HEK293T (cell line): Measurements from ENCODE around the gene NAT9.

Experiments
- CTCF ChIA-PET: fragments of 350-600 bp; formaldehyde crosslinking; extraction: SDS; loops from one replicate; lab custom pipeline; 2021; ENCODE audit warnings: antibody characterized with exemption, inconsistent platforms; lab: Yijun Ruan, JAX
- POLR2A ChIA-PET: fragments of 350-600 bp; formaldehyde crosslinking; extraction: SDS; loops from one replicate; lab custom pipeline; 2020; ENCODE audit warnings: antibody characterized with exemption, inconsistent platforms; lab: Yijun Ruan, JAX
- DNase-seq: peaks from one replicate; pipeline ENCODE4 v3.0.0; 2012; ENCODE audit warnings: mixed read lengths; ENCODE audit errors: extremely low spot score
- ARNT ChIP-seq: fragments of 450-650 bp; IDR thresholded peaks from 2 replicates; pipeline ENCODE4 v1.6.1; 2017; ENCODE audit warnings: mild to moderate bottlenecking
- BHLHE40 ChIP-seq: fragments of 450-650 bp; IDR thresholded peaks from 2 replicates; pipeline ENCODE4 v1.6.1; 2016; ENCODE audit warnings: mild to moderate bottlenecking, moderate library complexity, borderline replicate concordance
- CTBP1 ChIP-seq: fragments of 450-650 bp; IDR thresholded peaks from 2 replicates; pipeline ENCODE4 v1.6.1; 2016; ENCODE audit warnings: borderline replicate concordance
- ELF4 ChIP-seq: fragments of 450-650 bp; IDR thresholded peaks from 2 replicates; pipeline ENCODE4 v1.6.1; 2017; ENCODE audit warnings: antibody characterized with exemption
- FOXA1 ChIP-seq: fragments of 450-650 bp; IDR thresholded peaks from 2 replicates; pipeline ENCODE4 v1.6.1; 2016; ENCODE audit warnings: mild to moderate bottlenecking
- FOXK2 ChIP-seq: fragments of 450-650 bp; IDR thresholded peaks from 2 replicates; pipeline ENCODE4 v1.6.1; 2016; ENCODE audit warnings: mild to moderate bottlenecking
- FOXM1 ChIP-seq: fragments of 450-650 bp; IDR thresholded peaks from 2 replicates; pipeline ENCODE4 v1.6.1; 2017; ENCODE audit warnings: mild to moderate bottlenecking, borderline replicate concordance
- HDGF ChIP-seq: fragments of 450-650 bp; IDR thresholded peaks from 2 replicates; pipeline ENCODE4 v1.6.1; 2017; ENCODE audit warnings: antibody characterized with exemption, borderline replicate concordance
- L3MBTL2 ChIP-seq: fragments of 450-650 bp; conservative IDR thresholded peaks from 2 replicates; pipeline ENCODE4 v1.6.1; 2016; ENCODE audit warnings: mild to moderate bottlenecking
- LEF1 ChIP-seq: fragments of 450-650 bp; IDR thresholded peaks from 2 replicates; pipeline ENCODE4 v1.6.1; 2017; ENCODE audit warnings: mild to moderate bottlenecking, borderline replicate concordance
- NFRKB ChIP-seq: fragments of 450-650 bp; IDR thresholded peaks from 2 replicates; pipeline ENCODE4 v1.6.1; 2016; ENCODE audit warnings: mild to moderate bottlenecking, moderate library complexity
- SP1 ChIP-seq: fragments of 450-650 bp; IDR thresholded peaks from 2 replicates; pipeline ENCODE4 v1.6.1; 2017
- SUZ12 ChIP-seq: fragments of 450-650 bp; IDR thresholded peaks from 2 replicates; pipeline ENCODE4 v1.6.1; 2016; ENCODE audit warnings: mild to moderate bottlenecking
- TARDBP ChIP-seq: fragments of 450-650 bp; IDR thresholded peaks from 2 replicates; pipeline ENCODE4 v1.6.1; 2016
- ZNF384 ChIP-seq: fragments of 450-650 bp; IDR thresholded peaks from 2 replicates; pipeline ENCODE4 v1.6.1; 2016
- TF ChIP-seq, protein P1 (sequence below): fragments of 450-650 bp; IDR thresholded peaks from 2 replicates; pipeline ENCODE4 v1.6.1; 2016

NAT9 gene

DNA sequence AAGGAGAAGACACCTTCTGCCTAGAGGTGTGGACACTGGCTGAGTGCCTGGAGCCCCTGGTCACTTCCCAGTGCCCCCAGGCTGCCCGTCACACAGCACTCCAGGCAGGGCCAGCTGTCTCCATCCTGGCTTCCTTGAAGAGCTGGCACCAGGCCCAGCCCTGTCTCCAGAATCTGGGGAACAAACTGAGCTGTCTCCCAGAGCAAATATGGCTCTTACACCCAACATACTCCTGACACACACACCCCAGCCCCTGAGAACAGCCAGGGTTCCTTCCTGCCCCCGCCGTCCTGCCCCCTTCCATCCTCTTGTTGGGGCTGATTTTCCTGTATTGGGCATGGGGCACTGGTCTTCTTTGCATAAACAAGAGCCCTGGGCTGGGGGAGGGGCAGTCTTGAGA, 18.6 kb downstream of the NAT9 start:
- DNase-seq: no peak
- ChIA-PET CTCF (interaction anchor here (1.4 kb wide), 1 partner anchor 13 kb away, joined by 4 read pairs; no protein-coding TSS in a partner anchor), POLR2A (interaction anchor here (0.5 to 2.4 kb wide), 3 partner anchors 19 to 116 kb away, joined by 3 to 10 read pairs (median 3); partner anchors contain the start of gene NAT9)
- no peak for TF ChIP-seq LEF1
- TF ChIP-seq TARDBP: no peak
- no peak for TF ChIP-seq L3MBTL2
- TF ChIP-seq, protein P1, sequence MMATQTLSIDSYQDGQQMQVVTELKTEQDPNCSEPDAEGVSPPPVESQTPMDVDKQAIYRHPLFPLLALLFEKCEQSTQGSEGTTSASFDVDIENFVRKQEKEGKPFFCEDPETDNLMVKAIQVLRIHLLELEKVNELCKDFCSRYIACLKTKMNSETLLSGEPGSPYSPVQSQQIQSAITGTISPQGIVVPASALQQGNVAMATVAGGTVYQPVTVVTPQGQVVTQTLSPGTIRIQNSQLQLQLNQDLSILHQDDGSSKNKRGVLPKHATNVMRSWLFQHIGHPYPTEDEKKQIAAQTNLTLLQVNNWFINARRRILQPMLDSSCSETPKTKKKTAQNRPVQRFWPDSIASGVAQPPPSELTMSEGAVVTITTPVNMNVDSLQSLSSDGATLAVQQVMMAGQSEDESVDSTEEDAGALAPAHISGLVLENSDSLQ: no peak
- TF ChIP-seq FOXM1: no peak
- no peak for TF ChIP-seq FOXA1
- no peak for TF ChIP-seq ELF4
- no peak for TF ChIP-seq SP1

DNA sequence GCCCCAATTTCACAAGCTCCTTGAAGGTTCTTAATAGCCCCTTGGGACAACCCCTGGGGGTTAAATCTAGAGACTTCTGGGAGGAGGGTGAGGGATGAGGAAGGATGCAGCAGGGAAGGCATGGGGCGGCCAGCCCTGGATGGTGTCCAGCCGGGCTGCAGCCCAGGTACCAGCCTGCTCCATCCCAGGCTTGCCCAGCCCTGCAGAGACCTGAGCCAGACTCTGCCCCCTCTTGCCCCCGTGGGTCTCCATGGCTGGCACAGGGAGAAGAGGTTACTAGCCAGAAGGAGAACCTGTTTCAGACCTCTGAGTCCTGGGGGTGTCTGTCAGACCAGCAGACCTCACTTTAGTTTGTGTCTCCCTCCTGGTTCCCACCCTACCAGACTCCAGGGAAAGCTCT, 19.3 kb downstream of the NAT9 start:
- ChIA-PET CTCF (interaction anchor here (1.1 to 1.4 kb wide), 2 partner anchors 12 to 14 kb away, joined by 4 to 5 read pairs; no protein-coding TSS in a partner anchor), POLR2A (interaction anchor here (2.4 kb wide), 1 partner anchor 20 kb away, joined by 10 read pairs; the partner anchor contains the start of gene NAT9)
- no peak for DNase-seq
- TF ChIP-seq ZNF384 (no peak), ARNT (no peak), FOXM1 (no peak), SUZ12 (no peak), NFRKB (no peak), HDGF (no peak), L3MBTL2 (no peak), FOXA1 (no peak), TARDBP (no peak), BHLHE40 (no peak), ELF4 (no peak), LEF1 (no peak)
- TF ChIP-seq, protein P1: no peak

DNA sequence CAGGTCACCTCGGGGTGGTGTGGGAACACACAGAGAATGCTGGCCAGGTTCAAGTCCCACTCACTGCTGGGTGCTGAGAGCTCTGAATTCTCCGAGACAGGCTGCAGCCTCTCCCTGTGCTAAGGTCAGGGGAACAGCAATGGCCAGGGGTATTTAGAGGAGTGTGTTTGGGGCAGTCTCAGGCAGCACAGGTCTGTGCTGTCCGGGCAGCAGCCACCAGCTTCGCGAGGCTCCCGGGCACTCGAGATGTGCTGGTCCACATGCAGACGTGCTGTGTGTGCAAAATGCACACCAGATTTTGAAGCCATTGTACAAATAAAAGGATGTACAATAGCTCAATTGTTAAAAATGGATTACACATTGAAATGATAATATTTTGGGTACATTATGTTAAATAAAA, 20.6 kb downstream of the NAT9 start:
- TF ChIP-seq FOXA1: no peak
- POLR2A ChIA-PET: no interaction called here

DNA sequence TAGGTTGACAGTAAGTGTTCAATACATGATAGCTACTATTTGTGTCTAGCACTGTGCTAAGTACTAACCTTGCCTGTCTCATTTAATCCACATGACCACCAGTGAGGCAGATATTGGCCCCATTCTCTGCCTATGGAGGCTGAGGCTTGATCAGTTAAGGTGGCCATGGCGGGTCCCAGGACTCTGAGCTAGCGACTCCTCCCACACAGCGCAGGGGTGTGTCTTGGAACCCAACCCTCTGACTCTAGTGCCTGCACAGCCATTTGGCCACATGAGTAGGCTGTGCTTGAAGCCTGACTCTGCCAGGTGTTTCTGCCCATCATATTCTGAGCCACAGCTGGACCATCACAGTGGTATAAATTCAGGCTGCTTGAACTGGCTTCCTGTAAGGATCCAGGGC, 21.3 kb downstream of the NAT9 start:
- DNase-seq: no peak
- ChIA-PET POLR2A (interaction anchor here (1.6 to 2.3 kb wide), 2 partner anchors 22 to 97 kb away, joined by 5 to 9 read pairs; partner anchors contain the start of gene NAT9), CTCF (no interaction called here)
- TF ChIP-seq SUZ12 (no peak), HDGF (no peak), CTBP1 (no peak), NFRKB (no peak), FOXK2 (no peak), FOXM1 (no peak), L3MBTL2 (no peak), LEF1 (no peak), SP1 (no peak)

More for the DNA sequence above, 20.6 kb downstream of the NAT9 start:
- CTCF ChIA-PET: no interaction called here
- no peak for DNase-seq

DNA sequence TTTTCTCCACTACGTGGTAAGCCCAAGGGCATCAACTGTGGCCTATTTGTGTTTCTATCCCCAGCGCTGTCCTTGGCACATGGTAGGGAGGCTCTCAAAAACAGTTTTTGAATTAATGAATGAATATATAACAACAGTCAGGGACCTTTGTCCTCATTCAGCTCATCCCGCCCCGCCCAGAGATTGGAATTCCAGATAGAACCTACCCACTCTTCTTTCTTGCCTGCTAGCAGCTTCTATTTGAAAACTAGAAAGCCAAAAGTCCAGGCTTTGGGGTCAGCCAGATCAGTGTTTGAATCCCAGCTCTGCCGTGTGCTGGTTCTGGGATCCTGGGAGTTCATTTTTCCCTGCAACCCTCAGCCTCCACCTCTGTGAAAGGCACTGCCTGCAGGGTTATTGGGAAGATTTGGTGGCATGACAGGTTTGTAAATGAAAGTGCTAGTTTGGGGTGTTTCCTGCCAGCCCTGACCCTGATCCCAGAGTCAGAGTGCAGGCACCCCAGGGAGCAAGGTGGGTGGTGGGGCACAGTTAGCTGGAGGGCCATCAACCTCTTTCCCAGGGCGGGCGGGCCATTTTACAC, 23.2 kb downstream of the NAT9 start:
- DNase-seq: no peak
- POLR2A ChIA-PET: interaction anchor here (1.6 to 2.3 kb wide), 2 partner anchors 24 to 99 kb away, joined by 5 to 9 read pairs; partner anchors contain the start of gene NAT9
- CTCF ChIA-PET: interaction anchor here (1.3 kb wide), 2 partner anchors 8 to 18 kb away, joined by 3 to 4 read pairs; no protein-coding TSS in a partner anchor
- no peak for TF ChIP-seq FOXM1
- TF ChIP-seq NFRKB: no peak
- no peak for TF ChIP-seq HDGF
- no peak for TF ChIP-seq ELF4
- TF ChIP-seq, protein P1: no peak
- no peak for TF ChIP-seq FOXA1
- TF ChIP-seq TARDBP: no peak
- TF ChIP-seq BHLHE40: no peak
- TF ChIP-seq SUZ12: no peak

DNA sequence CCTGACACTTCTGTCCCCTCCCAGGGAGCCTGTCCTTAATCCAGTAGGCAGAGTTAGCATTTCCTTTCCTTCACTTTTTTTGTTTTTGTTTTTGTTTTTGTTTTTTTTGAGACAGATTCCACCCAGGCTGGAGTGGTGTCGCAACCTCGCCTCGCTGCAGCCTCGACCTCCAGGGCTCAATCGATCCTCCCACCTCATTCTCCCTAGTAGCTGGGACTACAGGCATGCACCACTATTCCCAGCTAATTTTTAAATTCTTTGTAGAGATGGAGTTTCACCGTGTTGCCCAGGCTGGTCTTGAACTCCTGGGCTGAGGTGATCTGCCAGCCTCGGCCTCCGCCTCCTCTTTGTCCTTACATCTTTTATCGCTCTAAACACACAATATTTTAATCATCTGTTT, 23.7 kb downstream of the NAT9 start:
- DNase-seq: no peak
- POLR2A ChIA-PET: interaction anchor here (2.3 kb wide), 1 partner anchor 24 kb away, joined by 9 read pairs; the partner anchor contains the start of gene NAT9
- CTCF ChIA-PET: interaction anchor here (1.3 kb wide), 2 partner anchors 8 to 18 kb away, joined by 3 to 4 read pairs; no protein-coding TSS in a partner anchor
- TF ChIP-seq BHLHE40 (no peak), TARDBP (no peak), FOXK2 (no peak), ZNF384 (no peak), ELF4 (no peak), ARNT (no peak), NFRKB (no peak), CTBP1 (no peak), SUZ12 (no peak), FOXM1 (no peak), SP1 (no peak), L3MBTL2 (no peak), HDGF (no peak), FOXA1 (no peak), LEF1 (no peak)
- TF ChIP-seq, protein P1: no peak
